ENCODE measurements around the gene SETD5. TPM values are rescaled to one million over a fixed set of nuclear protein-coding genes. Genes with fewer than 3 reads are reported as not detected.

SETD5 gene
- total RNA-seq, 2 experiments from 2014 or later, result 120 to 214 TPM

DNA sequence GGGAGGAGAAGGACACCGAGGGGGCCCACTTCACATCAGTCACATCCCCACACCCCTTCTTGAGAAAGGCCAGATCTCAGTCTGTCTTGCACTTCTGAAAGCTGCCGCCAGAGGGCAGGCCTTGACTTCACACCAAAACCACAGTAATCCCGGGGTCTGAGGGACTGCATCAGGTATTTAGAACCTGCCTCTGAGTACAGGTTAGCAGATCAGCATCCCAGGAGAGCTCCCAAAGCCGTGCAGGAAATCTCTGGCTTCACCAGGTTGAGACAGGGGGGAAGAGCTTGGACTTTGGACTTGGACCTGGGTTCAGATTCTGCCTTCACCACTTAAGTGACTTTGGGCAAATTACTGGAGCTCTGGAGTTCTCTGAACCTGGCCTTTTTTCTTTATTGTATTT is 105.9 kb downstream of the SETD5 start:
- Histone ChIP-seq H4K20me1 (ENCODE audit: insufficient read depth, low read length) (no peaks in the 10 kb centered on the region), H3K27ac (ENCODE audit: low read depth, low read length, poor library complexity, severe bottlenecking) (no peak overlapping the region), H3K79me2 (ENCODE audit: insufficient read depth, low read depth, low read length) (no peaks in the 10 kb centered on the region), H3K4me1 (ENCODE audit: insufficient read depth, low read length, poor library complexity, severe bottlenecking) (peaks cover 6% of the 10 kb centered on the region), H3K4me2 (ENCODE audit: low read length) (peak overlapping the region; percentile 20; the same call in 1 of the 2 replicates), H3K9me3 (ENCODE audit: low read length) (no peaks in the 10 kb centered on the region), H3K4me3 (ENCODE audit: low read depth, low read length, poor library complexity, severe bottlenecking) (no peak overlapping the region), H3K36me3 (ENCODE audit: insufficient read depth, low read length) (no peaks in the 10 kb centered on the region), H2AFZ (ENCODE audit: low read length) (no peak overlapping the region), H3K9me2 (ENCODE audit: insufficient read depth, low read length) (no peaks in the 10 kb centered on the region)
- POLR2A ChIA-PET, result no interaction called here
- CTCF ChIA-PET (ENCODE audit: unreplicated experiment), result interaction anchor here (0.6 to 1.6 kb wide), 4 partner anchors 150 to 227 kb away, joined by 3 to 5 read pairs (median 4); no protein-coding TSS in a partner anchor
- peak; percentile 83 for DNase-seq (ENCODE audit: low spot score)
- BruUV-seq (replicated peaks), result no TSS peak
- intact Hi-C loops (cut with micrococcal nuclease; ENCODE audit: unreplicated experiment), result loop anchor here (1.0 kb wide), 1 partner anchor 224 kb away; no protein-coding TSS in a partner anchor
- TF ChIP-seq, protein P1, sequence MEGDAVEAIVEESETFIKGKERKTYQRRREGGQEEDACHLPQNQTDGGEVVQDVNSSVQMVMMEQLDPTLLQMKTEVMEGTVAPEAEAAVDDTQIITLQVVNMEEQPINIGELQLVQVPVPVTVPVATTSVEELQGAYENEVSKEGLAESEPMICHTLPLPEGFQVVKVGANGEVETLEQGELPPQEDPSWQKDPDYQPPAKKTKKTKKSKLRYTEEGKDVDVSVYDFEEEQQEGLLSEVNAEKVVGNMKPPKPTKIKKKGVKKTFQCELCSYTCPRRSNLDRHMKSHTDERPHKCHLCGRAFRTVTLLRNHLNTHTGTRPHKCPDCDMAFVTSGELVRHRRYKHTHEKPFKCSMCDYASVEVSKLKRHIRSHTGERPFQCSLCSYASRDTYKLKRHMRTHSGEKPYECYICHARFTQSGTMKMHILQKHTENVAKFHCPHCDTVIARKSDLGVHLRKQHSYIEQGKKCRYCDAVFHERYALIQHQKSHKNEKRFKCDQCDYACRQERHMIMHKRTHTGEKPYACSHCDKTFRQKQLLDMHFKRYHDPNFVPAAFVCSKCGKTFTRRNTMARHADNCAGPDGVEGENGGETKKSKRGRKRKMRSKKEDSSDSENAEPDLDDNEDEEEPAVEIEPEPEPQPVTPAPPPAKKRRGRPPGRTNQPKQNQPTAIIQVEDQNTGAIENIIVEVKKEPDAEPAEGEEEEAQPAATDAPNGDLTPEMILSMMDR (conservative IDR thresholded peaks at IDR 0.05; ENCODE audit: low read length), result peak; percentile 96
- no peak for TF ChIP-seq EZH2phosphoT487 (IDR thresholded peaks at IDR 0.05; ENCODE audit: borderline replicate concordance, low read depth, low read length)

DNA sequence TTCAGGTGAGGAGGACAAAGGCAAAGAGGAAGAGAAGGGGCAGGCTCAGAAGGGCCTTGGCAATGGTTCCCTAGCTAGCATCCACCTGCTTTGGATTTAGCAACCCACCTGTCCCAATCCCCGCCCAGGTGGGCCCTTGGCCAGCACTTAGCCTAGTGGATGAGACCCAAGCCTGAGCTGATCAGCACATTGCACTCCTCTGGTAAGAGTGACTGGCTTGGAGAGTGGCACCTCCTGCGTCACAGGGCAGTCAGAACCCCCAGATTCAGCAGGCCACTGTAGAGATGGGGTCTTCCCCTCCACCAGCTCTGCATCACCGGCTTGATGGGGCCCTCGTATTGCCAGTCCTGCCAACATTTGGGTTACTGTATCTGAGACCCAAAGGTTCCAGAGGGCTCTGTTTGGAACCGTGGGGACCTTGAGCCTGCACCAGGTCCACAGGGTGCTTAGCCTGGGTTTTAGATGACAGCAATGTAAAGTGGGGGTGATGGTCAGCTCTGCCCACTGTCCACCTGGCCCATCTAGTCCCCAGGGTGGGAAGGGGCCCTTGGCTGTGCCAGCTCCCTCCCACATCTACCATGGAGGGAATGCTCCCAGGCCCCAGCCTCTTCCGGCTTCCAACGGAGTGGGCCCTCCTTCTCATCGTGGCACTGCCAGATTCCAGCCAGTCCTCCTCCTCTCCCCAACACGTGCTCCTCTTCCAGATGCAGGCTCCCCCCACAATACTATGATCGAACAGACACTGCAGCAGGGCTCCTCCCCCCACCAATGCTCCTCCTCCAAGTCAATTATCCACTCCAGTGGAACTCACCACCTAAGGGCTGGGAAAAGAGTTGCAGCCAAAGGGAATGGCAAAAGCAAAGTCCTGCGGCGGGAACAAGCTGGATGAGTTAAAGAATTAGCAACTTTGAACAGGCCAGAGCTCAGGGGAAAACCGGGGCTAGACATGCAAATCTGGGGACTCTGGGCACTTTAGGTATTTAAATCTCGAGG is 110.5 kb downstream of the SETD5 start:
- no peaks in the 10 kb centered on the region for H3K9me3 ChIP-seq (ENCODE audit: low read length)
- no peak for DNase-seq (ENCODE audit: low spot score)
- peaks cover 6% of the 10 kb centered on the region for H3K4me1 ChIP-seq (ENCODE audit: insufficient read depth, low read length, poor library complexity, severe bottlenecking)
- H3K4me2 ChIP-seq (ENCODE audit: low read length), result no peak overlapping the region
- no peak overlapping the region for H3K4me3 ChIP-seq (ENCODE audit: low read depth, low read length, poor library complexity, severe bottlenecking)
- TF ChIP-seq, protein P1 (conservative IDR thresholded peaks at IDR 0.05; ENCODE audit: low read length), result no peak
- TF ChIP-seq EZH2phosphoT487 (IDR thresholded peaks at IDR 0.05; ENCODE audit: borderline replicate concordance, low read depth, low read length), result no peak
- no TSS peak for BruUV-seq (replicated peaks)
- H3K27ac ChIP-seq (ENCODE audit: low read depth, low read length, poor library complexity, severe bottlenecking), result no peak overlapping the region
- POLR2A ChIA-PET, result interaction anchor here (0.6 kb wide), 1 partner anchor 26 kb away, joined by 3 read pairs; no protein-coding TSS in a partner anchor
- H2AFZ ChIP-seq (ENCODE audit: low read length), result no peak overlapping the region
- intact Hi-C loops (cut with micrococcal nuclease; ENCODE audit: unreplicated experiment), result no loop called here
- H3K79me2 ChIP-seq (ENCODE audit: insufficient read depth, low read depth, low read length), result no peaks in the 10 kb centered on the region
- CTCF ChIA-PET (ENCODE audit: unreplicated experiment), result no interaction called here
- H4K20me1 ChIP-seq (ENCODE audit: insufficient read depth, low read length), result no peaks in the 10 kb centered on the region
- no peaks in the 10 kb centered on the region for H3K36me3 ChIP-seq (ENCODE audit: insufficient read depth, low read length)
- H3K9me2 ChIP-seq (ENCODE audit: insufficient read depth, low read length), result no peaks in the 10 kb centered on the region

DNA sequence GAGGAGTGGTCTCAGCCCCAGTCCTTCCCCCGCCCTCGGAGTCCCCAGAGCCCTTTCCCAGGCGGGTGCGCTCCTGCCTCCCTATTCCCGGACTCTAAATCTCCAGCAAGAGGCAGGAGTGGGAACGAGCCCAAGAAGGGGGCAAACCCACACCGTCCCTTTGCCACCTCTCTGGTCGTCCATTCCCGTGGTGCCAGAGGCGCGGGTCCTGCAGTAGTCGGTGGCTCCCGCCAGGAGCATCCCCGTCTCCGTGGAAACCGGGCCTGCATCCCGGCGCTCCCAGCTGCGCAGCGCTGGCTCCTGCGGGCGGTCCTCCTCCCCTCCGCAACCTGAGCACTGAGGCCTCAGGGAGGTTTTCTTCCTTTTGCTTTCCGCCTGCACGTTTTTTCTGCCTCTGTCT is 111.4 kb downstream of the SETD5 start:
- no peak overlapping the region for H3K4me2 ChIP-seq (ENCODE audit: low read length)
- CTCF ChIA-PET (ENCODE audit: unreplicated experiment), result no interaction called here
- POLR2A ChIA-PET, result no interaction called here
- DNase-seq (ENCODE audit: low spot score), result no peak
- H3K36me3 ChIP-seq (ENCODE audit: insufficient read depth, low read length), result no peaks in the 10 kb centered on the region
- H3K79me2 ChIP-seq (ENCODE audit: insufficient read depth, low read depth, low read length), result no peaks in the 10 kb centered on the region
- H4K20me1 ChIP-seq (ENCODE audit: insufficient read depth, low read length), result no peaks in the 10 kb centered on the region
- BruUV-seq (replicated peaks), result no TSS peak
- peaks cover 6% of the 10 kb centered on the region for H3K4me1 ChIP-seq (ENCODE audit: insufficient read depth, low read length, poor library complexity, severe bottlenecking)
- no peaks in the 10 kb centered on the region for H3K9me2 ChIP-seq (ENCODE audit: insufficient read depth, low read length)
- TF ChIP-seq, protein P1 (conservative IDR thresholded peaks at IDR 0.05; ENCODE audit: low read length), result no peak
- no peak for TF ChIP-seq EZH2phosphoT487 (IDR thresholded peaks at IDR 0.05; ENCODE audit: borderline replicate concordance, low read depth, low read length)
- H3K27ac ChIP-seq (ENCODE audit: low read depth, low read length, poor library complexity, severe bottlenecking), result no peak overlapping the region
- H2AFZ ChIP-seq (ENCODE audit: low read length), result no peak overlapping the region
- no peak overlapping the region for H3K4me3 ChIP-seq (ENCODE audit: low read depth, low read length, poor library complexity, severe bottlenecking)
- no peaks in the 10 kb centered on the region for H3K9me3 ChIP-seq (ENCODE audit: low read length)
- intact Hi-C loops (cut with micrococcal nuclease; ENCODE audit: unreplicated experiment), result no loop called here

Measured in OCI-LY7 (cell line).